ENCODE data around the gene ZBTB16.

The ZBTB16 gene

GRCh38 chr11:114092953-114093352, 33.4 kb downstream of the ZBTB16 start:
- no peak overlapping the region for H3K4me3 Mint-ChIP-seq
- H3K36me3 Mint-ChIP-seq = peaks cover 2% of the 10 kb centered on the region
- H3K27ac Mint-ChIP-seq = no peak overlapping the region
- H3K27me3 Mint-ChIP-seq = no peaks in the 10 kb centered on the region
- peaks cover 1% of the 10 kb centered on the region for H3K4me1 Mint-ChIP-seq (ENCODE audit: low read depth)
- H3K9me3 Mint-ChIP-seq (ENCODE audit: low read depth) = no peaks in the 10 kb centered on the region

- H3K4me1 Mint-ChIP-seq (ENCODE audit: low read depth) = peaks cover 3% of the 10 kb centered on the region
- no peak overlapping the region for H3K27ac Mint-ChIP-seq
- no peaks in the 10 kb centered on the region for H3K36me3 Mint-ChIP-seq
- H3K27me3 Mint-ChIP-seq = no peaks in the 10 kb centered on the region
- no peak overlapping the region for H3K4me3 Mint-ChIP-seq
- H3K9me3 Mint-ChIP-seq (ENCODE audit: low read depth) = no peaks in the 10 kb centered on the region
These were observed 35.0 kb downstream of the ZBTB16 start for GRCh38 chr11:114094516-114094915.

DNA sequence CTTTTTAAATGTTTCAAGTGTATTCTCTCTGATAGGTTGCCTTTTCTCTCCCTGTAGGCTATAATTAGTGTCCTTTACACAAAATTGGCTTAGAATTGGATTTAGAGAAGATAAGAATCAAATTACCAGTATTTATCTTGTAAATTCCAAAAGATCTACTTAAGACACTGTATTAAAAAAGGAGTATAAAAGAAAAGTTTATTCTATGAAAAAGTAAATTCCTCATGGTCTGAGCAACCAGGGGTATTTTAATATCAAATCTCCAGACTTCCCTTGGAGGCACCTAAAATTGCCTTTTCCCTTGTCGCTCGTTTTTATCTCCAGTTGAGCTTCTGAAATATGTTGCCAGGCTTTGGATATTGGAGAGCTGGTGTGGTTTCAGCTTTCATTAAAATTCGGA, 36.4 kb downstream of the ZBTB16 start:
- Mint-ChIP-seq H3K27ac (no peak overlapping the region), H3K9me3 (ENCODE audit: low read depth) (no peaks in the 10 kb centered on the region), H3K4me1 (ENCODE audit: low read depth) (peaks cover 8% of the 10 kb centered on the region), H3K27me3 (no peaks in the 10 kb centered on the region), H3K4me3 (no peak overlapping the region), H3K36me3 (no peaks in the 10 kb centered on the region)

GRCh38 chr11:114097832-114098231, 38.3 kb downstream of the ZBTB16 start:
- H3K4me1 Mint-ChIP-seq (ENCODE audit: low read depth) = peaks cover 12% of the 10 kb centered on the region
- no peak overlapping the region for H3K27ac Mint-ChIP-seq
- H3K4me3 Mint-ChIP-seq = no peak overlapping the region
- H3K27me3 Mint-ChIP-seq = no peaks in the 10 kb centered on the region
- no peaks in the 10 kb centered on the region for H3K36me3 Mint-ChIP-seq
- H3K9me3 Mint-ChIP-seq (ENCODE audit: low read depth) = no peaks in the 10 kb centered on the region

DNA sequence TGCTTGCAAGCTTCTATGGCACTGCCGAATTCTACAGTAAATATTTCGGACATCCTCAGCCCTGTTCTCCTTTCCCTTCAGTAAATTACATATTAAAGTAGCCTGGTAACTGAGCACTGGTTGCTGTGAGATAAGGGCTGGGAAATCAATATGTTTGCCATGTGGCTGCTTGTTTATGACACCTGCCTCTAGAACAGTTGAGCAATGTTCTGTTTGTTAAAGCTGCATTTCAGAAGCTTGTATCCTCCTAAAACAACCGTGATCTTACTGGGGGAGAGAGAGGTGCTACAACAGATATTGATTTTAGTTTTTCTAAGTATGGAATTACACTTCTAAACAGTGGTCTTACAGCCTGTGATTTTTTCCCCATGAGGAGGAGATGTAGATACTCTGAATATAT, 39.4 kb downstream of the ZBTB16 start:
- H3K9me3 Mint-ChIP-seq (ENCODE audit: low read depth) = no peaks in the 10 kb centered on the region
- H3K36me3 Mint-ChIP-seq = no peaks in the 10 kb centered on the region
- no peak overlapping the region for H3K27ac Mint-ChIP-seq
- H3K4me1 Mint-ChIP-seq (ENCODE audit: low read depth) = peaks cover 23% of the 10 kb centered on the region
- no peaks in the 10 kb centered on the region for H3K27me3 Mint-ChIP-seq
- H3K4me3 Mint-ChIP-seq = no peak overlapping the region

- H3K27ac Mint-ChIP-seq = no peak overlapping the region
These were observed 40.1 kb downstream of the ZBTB16 start for GRCh38 chr11:114099392-114100178.

DNA sequence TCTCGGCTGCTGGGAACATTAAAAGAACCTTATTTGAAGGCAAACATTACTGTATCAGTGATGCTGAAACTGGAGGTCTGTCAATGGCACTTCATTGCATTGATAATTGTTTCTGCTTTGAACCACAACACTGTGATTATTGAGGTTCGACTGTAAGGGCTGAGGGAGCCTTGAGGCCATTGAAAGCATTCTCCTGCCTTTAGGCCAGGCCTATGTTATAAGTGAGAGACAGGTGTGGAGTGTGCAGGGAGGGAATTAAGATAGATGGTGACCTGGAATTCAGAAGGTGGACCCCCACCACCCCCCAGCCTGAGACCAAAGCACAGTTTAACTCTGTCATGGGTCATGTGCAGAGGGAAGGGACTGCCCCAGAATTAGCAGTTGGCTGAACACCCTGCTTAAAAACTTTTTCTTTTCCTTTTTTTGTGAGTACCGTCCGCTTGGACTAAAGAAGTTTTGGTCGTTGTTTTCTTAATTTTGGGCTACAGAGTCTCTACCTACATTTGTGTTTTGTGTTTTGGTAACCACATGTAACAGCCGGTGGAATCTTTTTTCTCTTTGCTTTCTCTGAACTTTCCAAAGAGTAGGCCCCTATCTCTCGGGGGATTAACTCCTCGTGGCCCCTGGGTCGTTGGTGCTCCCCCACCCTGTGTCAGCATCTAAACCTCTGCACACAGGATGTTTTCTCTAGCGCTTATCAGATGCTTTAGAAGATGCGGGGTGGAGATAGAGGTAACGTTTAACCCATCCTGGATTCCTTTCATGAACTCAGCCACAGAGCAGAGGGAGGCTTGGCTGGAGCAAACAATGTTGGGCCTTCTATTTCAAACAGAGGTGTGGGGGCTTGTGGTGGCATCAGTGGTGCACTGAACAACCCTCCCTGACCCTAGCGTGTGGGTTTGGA, 43.7 kb downstream of the ZBTB16 start:
- H3K27ac Mint-ChIP-seq = peak overlapping the region; percentile 55
- H3K27me3 Mint-ChIP-seq = no peaks in the 10 kb centered on the region
- H3K4me1 Mint-ChIP-seq (ENCODE audit: low read depth) = peaks cover 46% of the 10 kb centered on the region
- no peaks in the 10 kb centered on the region for H3K9me3 Mint-ChIP-seq (ENCODE audit: low read depth)
- H3K4me3 Mint-ChIP-seq = peak overlapping the region; percentile 60
- H3K36me3 Mint-ChIP-seq = no peaks in the 10 kb centered on the region

More at GRCh38 chr11:114099392-114100178, 40.1 kb downstream of the ZBTB16 start:
- H3K9me3 Mint-ChIP-seq (ENCODE audit: low read depth) = no peaks in the 10 kb centered on the region
- H3K36me3 Mint-ChIP-seq = no peaks in the 10 kb centered on the region
- no peaks in the 10 kb centered on the region for H3K27me3 Mint-ChIP-seq
- peaks cover 30% of the 10 kb centered on the region for H3K4me1 Mint-ChIP-seq (ENCODE audit: low read depth)
- no peak overlapping the region for H3K4me3 Mint-ChIP-seq

DNA sequence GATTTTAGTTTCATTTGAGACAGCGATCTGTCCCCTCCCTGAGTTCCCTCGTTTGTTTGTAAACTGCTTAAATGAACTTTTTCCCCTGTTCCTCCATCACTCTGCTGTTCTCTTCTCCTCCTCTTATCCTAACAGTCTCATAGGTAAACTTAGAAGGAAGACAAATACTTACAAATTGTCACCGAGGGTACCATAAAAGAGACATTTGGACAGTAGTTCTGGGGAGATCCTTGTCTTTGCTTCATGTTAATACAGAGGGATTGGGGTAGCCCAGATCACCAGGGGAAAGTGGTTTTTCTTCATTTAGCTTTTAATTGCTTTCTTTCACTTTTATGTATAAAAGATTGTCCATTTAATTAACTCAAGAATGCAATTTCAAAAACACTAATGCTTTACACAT, 46.1 kb downstream of the ZBTB16 start:
- no peak overlapping the region for H3K27ac Mint-ChIP-seq
- H3K27me3 Mint-ChIP-seq = no peaks in the 10 kb centered on the region
- peaks cover 44% of the 10 kb centered on the region for H3K4me1 Mint-ChIP-seq (ENCODE audit: low read depth)
- no peak overlapping the region for H3K4me3 Mint-ChIP-seq
- no peaks in the 10 kb centered on the region for H3K9me3 Mint-ChIP-seq (ENCODE audit: low read depth)
- H3K36me3 Mint-ChIP-seq = no peaks in the 10 kb centered on the region

DNA sequence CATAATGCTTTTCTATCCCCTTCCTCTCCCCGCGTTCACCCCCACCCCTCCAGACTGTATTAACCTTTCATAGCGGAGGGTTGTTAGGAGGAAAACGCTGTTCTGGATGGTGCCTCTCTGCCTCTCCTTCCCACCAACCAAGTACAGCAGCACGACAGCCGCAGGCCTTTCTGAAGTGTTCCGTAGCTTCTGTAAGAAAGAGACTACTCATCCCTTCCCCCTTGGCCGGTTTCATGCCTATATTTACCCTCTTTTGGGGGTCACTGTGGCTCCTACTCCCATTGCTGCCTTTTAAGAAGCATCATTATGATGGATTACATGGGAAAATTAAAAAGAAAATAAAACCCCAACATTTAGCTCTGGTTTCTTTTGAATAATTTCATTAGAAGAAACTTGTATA, 46.5 kb downstream of the ZBTB16 start:
- Mint-ChIP-seq H3K9me3 (ENCODE audit: low read depth) (no peaks in the 10 kb centered on the region), H3K27me3 (no peaks in the 10 kb centered on the region), H3K27ac (no peak overlapping the region), H3K4me1 (ENCODE audit: low read depth) (peaks cover 44% of the 10 kb centered on the region), H3K4me3 (no peak overlapping the region), H3K36me3 (no peaks in the 10 kb centered on the region)

DNA sequence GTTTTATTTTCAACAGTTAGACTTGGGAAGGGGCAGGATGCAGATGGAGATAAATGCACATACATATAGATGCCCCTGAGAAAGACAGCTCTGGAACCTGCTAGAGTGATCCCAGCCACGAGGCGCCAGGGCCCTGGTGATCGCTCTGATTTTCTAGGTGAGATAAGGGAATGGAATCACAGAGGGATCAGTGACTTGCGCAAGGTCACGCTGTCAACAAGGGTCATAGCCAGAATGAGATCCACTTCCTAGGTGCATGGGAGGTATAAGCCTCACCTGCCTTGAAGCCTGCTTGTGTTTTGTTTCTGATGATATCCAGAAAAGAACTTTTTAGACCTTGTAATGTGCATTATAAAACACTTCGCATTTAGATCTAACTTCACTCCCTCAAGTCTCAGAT, 47.5 kb downstream of the ZBTB16 start:
- Mint-ChIP-seq H3K27ac (no peak overlapping the region), H3K4me1 (ENCODE audit: low read depth) (peaks cover 51% of the 10 kb centered on the region), H3K36me3 (no peaks in the 10 kb centered on the region), H3K9me3 (ENCODE audit: low read depth) (no peaks in the 10 kb centered on the region), H3K27me3 (peaks cover 3% of the 10 kb centered on the region), H3K4me3 (no peak overlapping the region)

DNA sequence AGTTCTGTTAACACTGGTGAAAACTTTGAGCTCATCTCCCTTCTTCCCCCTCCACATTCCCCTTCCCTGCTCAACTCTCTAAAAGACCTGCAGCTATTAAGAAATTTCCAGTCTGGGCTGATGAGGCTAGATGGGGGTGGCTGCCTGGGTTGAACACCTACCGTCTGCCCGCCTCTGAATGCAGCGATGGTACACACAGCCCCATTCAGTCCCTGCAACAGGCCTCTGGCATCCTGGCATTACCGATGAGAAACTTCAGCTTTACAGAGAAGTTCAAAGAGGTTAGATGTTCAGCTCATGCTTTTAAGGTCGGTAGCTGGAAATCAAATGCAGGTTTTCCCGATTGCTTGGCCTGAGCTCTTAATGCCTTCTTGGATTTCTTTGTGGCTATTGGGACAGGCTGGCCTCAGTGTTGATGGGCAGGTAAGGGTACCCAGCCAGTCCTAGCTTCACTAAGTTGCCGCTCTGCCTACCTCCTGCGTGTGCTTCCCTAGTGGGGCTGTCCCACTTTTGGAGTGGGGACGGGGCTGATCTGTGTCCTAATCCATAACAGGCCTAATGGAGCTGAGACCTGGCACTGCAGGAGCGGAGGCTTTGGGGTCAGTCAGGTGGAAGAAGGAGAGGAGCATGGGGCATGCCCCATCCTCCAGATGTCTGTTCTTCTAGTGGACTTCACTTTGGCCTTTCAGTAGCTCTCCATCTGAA, 49.1 kb downstream of the ZBTB16 start:
- Mint-ChIP-seq H3K9me3 (ENCODE audit: low read depth) (no peaks in the 10 kb centered on the region), H3K4me1 (ENCODE audit: low read depth) (peaks cover 41% of the 10 kb centered on the region), H3K36me3 (no peaks in the 10 kb centered on the region), H3K27ac (no peak overlapping the region), H3K27me3 (peaks cover 7% of the 10 kb centered on the region), H3K4me3 (no peak overlapping the region)

- no peak overlapping the region for H3K4me3 Mint-ChIP-seq
- no peak overlapping the region for H3K27ac Mint-ChIP-seq
- H3K27me3 Mint-ChIP-seq = peaks cover 7% of the 10 kb centered on the region
- H3K9me3 Mint-ChIP-seq (ENCODE audit: low read depth) = no peaks in the 10 kb centered on the region
- peaks cover 33% of the 10 kb centered on the region for H3K4me1 Mint-ChIP-seq (ENCODE audit: low read depth)
- no peaks in the 10 kb centered on the region for H3K36me3 Mint-ChIP-seq
These were observed 49.9 kb downstream of the ZBTB16 start for GRCh38 chr11:114109206-114110090.

- H3K4me3 Mint-ChIP-seq = no peak overlapping the region
- H3K9me3 Mint-ChIP-seq (ENCODE audit: low read depth) = no peaks in the 10 kb centered on the region
- H3K27me3 Mint-ChIP-seq = peaks cover 7% of the 10 kb centered on the region
- no peak overlapping the region for H3K27ac Mint-ChIP-seq
- H3K36me3 Mint-ChIP-seq = no peaks in the 10 kb centered on the region
- H3K4me1 Mint-ChIP-seq (ENCODE audit: low read depth) = peaks cover 26% of the 10 kb centered on the region
These were observed 50.6 kb downstream of the ZBTB16 start for GRCh38 chr11:114110123-114110522.
